SK-N-SH treated with all-trans-retinoic acid at 6 μM for 48 hours (cell line): ENCODE data around the gene NOP14.

ENCODE experiments used
- ATAC-seq: fragments of 200-7000 bp; cut with Tn5 transposase; 3 replicates; pipeline ENCODE4 v1.9.1; 2020; ENCODE audit warnings: mild to moderate bottlenecking, moderate library complexity
- ARNTL ChIP-seq: fragments of 450-650 bp; formaldehyde crosslinking; IDR thresholded peaks from 2 replicates; pipeline ENCODE4 v1.5.0; 2020; ENCODE audit warnings: low read depth, mild to moderate bottlenecking, moderate library complexity, borderline replicate concordance
- BACH2 ChIP-seq: fragments of 250-450 bp; sonication (Bioruptor Pico); IDR thresholded peaks from 2 replicates; pipeline ENCODE4 v1.9.0; 2021; ENCODE audit warnings: mild to moderate bottlenecking, borderline replicate concordance
- CSDC2 ChIP-seq: fragments of 250-450 bp; sonication (Bioruptor Pico); IDR thresholded peaks from 2 replicates; pipeline ENCODE4 v1.5.0; 2020; ENCODE audit warnings: mild to moderate bottlenecking, moderate library complexity
- ESRRG ChIP-seq: fragments of 250-450 bp; sonication (Bioruptor Pico); IDR thresholded peaks from 2 replicates; pipeline ENCODE4 v1.6.1; 2021; ENCODE audit warnings: mild to moderate bottlenecking
- GLIS3 ChIP-seq: fragments of 250-450 bp; sonication (Bioruptor Pico); IDR thresholded peaks from 2 replicates; pipeline ENCODE4 v1.5.0; 2020; ENCODE audit warnings: mild to moderate bottlenecking, moderate library complexity
- ISL1 ChIP-seq: fragments of 250-450 bp; sonication (Bioruptor Pico); IDR thresholded peaks from 2 replicates; pipeline ENCODE4 v2.1.2; 2022; ENCODE audit warnings: mild to moderate bottlenecking, moderate library complexity
- OSR1 ChIP-seq: fragments of 250-450 bp; sonication (Bioruptor Pico); IDR thresholded peaks from 2 replicates; pipeline ENCODE4 v1.8.0; 2022; ENCODE audit warnings: moderate library complexity, mild to moderate bottlenecking, inconsistent platforms
- PPARA ChIP-seq: fragments of 250-450 bp; sonication (Bioruptor Pico); IDR thresholded peaks from 2 replicates; pipeline ENCODE4 v1.5.0; 2020; ENCODE audit warnings: mild to moderate bottlenecking, borderline replicate concordance
- RARB ChIP-seq: fragments of 250-450 bp; sonication (Bioruptor Pico); IDR thresholded peaks from 2 replicates; pipeline ENCODE4 v1.8.0; 2021; ENCODE audit warnings: mild to moderate bottlenecking, moderate library complexity
- SNAI2 ChIP-seq: fragments of 250-450 bp; sonication (Bioruptor Pico); IDR thresholded peaks from 2 replicates; pipeline ENCODE4 v1.5.0; 2020; ENCODE audit warnings: mild to moderate bottlenecking, moderate library complexity
- TCF4 ChIP-seq: fragments of 250-450 bp; sonication (Bioruptor Pico); IDR thresholded peaks from 2 replicates; pipeline ENCODE4 v1.8.0; 2021; ENCODE audit warnings: mild to moderate bottlenecking, moderate library complexity, borderline replicate concordance
- TOX ChIP-seq: fragments of 250-450 bp; sonication (Bioruptor Pico); IDR thresholded peaks from 2 replicates; pipeline ENCODE4 v1.8.0; 2021; ENCODE audit warnings: mild to moderate bottlenecking, moderate library complexity, borderline replicate concordance
- ZC3H10 ChIP-seq: fragments of 250-450 bp; sonication (Bioruptor Pico); IDR thresholded peaks from 2 replicates; pipeline ENCODE4 v1.5.1; 2021; ENCODE audit warnings: mild to moderate bottlenecking, moderate library complexity
- ZFP3 ChIP-seq: fragments of 250-450 bp; sonication (Bioruptor Pico); IDR thresholded peaks from 2 replicates; pipeline ENCODE4 v1.5.0; 2020; ENCODE audit warnings: mild to moderate bottlenecking, moderate library complexity
- ZFP30 ChIP-seq: fragments of 450-650 bp; formaldehyde crosslinking; IDR thresholded peaks from 2 replicates; pipeline ENCODE4 v1.5.0; 2022; ENCODE audit warnings: mild to moderate bottlenecking, moderate library complexity
- ZNF565 ChIP-seq: fragments of 450-650 bp; formaldehyde crosslinking; conservative IDR thresholded peaks from 2 replicates; pipeline ENCODE4 v1.5.0; 2020; ENCODE audit warnings: low read depth, mild to moderate bottlenecking, moderate library complexity
- ZNF70 ChIP-seq: fragments of 450-650 bp; formaldehyde crosslinking; IDR thresholded peaks from 2 replicates; pipeline ENCODE4 v1.5.0; 2020; ENCODE audit warnings: mild to moderate bottlenecking, moderate library complexity
- ZNF8 ChIP-seq: fragments of 450-650 bp; formaldehyde crosslinking; IDR thresholded peaks from 2 replicates; pipeline ENCODE4 v1.5.0; 2020; ENCODE audit warnings: mild to moderate bottlenecking, moderate library complexity
- TF ChIP-seq, protein P1 (sequence below): fragments of 250-450 bp; sonication (Bioruptor Pico); IDR thresholded peaks from 2 replicates; pipeline ENCODE4 v1.8.0; 2020; ENCODE audit warnings: mild to moderate bottlenecking, moderate library complexity, borderline replicate concordance
- TF ChIP-seq, protein P2 (sequence below): fragments of 250-450 bp; sonication (Bioruptor Pico); IDR thresholded peaks from 2 replicates; pipeline ENCODE4 v1.5.1; 2020; ENCODE audit warnings: low read depth, mild to moderate bottlenecking, moderate library complexity
- TF ChIP-seq, protein P3 (sequence below): fragments of 250-450 bp; sonication (Bioruptor Pico); IDR thresholded peaks from 2 replicates; pipeline ENCODE4 v1.8.0; 2021; ENCODE audit warnings: low read depth, mild to moderate bottlenecking, moderate library complexity, borderline replicate concordance
- TF ChIP-seq, protein P4 (sequence below): fragments of 250-450 bp; sonication (Bioruptor Pico); IDR thresholded peaks from 2 replicates; pipeline ENCODE4 v1.5.1; 2021; ENCODE audit warnings: mild to moderate bottlenecking, moderate library complexity

The NOP14 gene

DNA sequence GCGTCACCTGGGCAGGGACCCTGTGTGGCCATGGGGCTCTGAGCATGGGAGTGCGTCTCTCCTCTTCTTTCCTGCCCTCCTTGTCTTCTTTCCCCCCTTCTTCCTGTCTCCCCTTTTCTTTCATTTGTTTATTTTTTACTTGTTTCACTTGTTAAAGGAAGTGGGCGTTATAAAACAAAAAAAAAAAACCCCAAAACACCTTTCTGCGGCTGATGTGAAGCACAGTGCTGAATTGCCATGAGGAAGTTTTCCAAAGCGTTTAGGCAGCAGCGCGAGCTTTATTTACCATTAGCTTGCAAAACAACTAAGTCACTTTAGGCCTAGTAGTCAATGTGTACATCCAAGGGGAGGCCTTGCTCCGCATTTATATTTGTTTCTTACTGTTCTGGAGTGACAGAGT is 57.0 kb downstream of the NOP14 start:
- TF ChIP-seq CSDC2: no peak
- TF ChIP-seq, protein P1, sequence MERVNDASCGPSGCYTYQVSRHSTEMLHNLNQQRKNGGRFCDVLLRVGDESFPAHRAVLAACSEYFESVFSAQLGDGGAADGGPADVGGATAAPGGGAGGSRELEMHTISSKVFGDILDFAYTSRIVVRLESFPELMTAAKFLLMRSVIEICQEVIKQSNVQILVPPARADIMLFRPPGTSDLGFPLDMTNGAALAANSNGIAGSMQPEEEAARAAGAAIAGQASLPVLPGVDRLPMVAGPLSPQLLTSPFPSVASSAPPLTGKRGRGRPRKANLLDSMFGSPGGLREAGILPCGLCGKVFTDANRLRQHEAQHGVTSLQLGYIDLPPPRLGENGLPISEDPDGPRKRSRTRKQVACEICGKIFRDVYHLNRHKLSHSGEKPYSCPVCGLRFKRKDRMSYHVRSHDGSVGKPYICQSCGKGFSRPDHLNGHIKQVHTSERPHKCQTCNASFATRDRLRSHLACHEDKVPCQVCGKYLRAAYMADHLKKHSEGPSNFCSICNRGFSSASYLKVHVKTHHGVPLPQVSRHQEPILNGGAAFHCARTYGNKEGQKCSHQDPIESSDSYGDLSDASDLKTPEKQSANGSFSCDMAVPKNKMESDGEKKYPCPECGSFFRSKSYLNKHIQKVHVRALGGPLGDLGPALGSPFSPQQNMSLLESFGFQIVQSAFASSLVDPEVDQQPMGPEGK (CRISPR knock-in tag): no peak
- no peak for TF ChIP-seq ESRRG (CRISPR knock-in tag)
- no peak for TF ChIP-seq TCF4 (CRISPR knock-in tag)
- TF ChIP-seq ZNF8: no peak
- TF ChIP-seq PPARA: no peak
- no peak for TF ChIP-seq ZFP30
- no peak for TF ChIP-seq ZFP3 (CRISPR knock-in tag)
- TF ChIP-seq ZNF565 (CRISPR knock-in tag): no peak
- TF ChIP-seq GLIS3 (CRISPR knock-in tag): no peak
- TF ChIP-seq ARNTL (CRISPR knock-in tag): no peak
- TF ChIP-seq, protein P2, sequence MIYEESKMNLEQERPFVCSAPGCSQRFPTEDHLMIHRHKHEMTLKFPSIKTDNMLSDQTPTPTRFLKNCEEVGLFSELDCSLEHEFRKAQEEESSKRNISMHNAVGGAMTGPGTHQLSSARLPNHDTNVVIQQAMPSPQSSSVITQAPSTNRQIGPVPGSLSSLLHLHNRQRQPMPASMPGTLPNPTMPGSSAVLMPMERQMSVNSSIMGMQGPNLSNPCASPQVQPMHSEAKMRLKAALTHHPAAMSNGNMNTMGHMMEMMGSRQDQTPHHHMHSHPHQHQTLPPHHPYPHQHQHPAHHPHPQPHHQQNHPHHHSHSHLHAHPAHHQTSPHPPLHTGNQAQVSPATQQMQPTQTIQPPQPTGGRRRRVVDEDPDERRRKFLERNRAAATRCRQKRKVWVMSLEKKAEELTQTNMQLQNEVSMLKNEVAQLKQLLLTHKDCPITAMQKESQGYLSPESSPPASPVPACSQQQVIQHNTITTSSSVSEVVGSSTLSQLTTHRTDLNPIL (CRISPR knock-in tag): no peak
- TF ChIP-seq OSR1 (CRISPR knock-in tag): no peak
- no peak for TF ChIP-seq RARB (CRISPR knock-in tag)
- no peak for TF ChIP-seq TOX (CRISPR knock-in tag)
- ATAC-seq: no peak

DNA sequence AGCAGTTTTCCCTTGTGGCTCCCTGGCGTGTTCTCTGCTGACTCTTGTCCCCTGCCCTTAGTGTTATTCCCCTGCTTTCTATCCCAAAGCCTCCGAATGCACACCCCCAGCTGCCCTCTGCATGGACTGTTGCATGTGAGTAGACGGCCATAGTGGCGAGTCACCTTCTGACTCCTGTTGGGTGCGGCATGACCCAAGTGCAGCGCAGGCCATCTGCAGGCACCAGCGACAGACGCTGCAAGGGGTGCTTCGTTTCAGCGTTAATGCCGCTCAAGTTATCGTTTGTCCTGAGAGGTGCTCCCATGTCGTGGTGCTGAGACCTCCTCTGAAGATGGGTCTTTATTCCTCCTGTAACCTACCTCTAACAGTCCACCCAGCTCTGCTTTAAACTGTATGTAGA is 57.7 kb downstream of the NOP14 start:
- TF ChIP-seq RARB (CRISPR knock-in tag): no peak
- no peak for TF ChIP-seq OSR1 (CRISPR knock-in tag)
- no peak for TF ChIP-seq CSDC2
- TF ChIP-seq, protein P2 (CRISPR knock-in tag): no peak
- TF ChIP-seq, protein P3, sequence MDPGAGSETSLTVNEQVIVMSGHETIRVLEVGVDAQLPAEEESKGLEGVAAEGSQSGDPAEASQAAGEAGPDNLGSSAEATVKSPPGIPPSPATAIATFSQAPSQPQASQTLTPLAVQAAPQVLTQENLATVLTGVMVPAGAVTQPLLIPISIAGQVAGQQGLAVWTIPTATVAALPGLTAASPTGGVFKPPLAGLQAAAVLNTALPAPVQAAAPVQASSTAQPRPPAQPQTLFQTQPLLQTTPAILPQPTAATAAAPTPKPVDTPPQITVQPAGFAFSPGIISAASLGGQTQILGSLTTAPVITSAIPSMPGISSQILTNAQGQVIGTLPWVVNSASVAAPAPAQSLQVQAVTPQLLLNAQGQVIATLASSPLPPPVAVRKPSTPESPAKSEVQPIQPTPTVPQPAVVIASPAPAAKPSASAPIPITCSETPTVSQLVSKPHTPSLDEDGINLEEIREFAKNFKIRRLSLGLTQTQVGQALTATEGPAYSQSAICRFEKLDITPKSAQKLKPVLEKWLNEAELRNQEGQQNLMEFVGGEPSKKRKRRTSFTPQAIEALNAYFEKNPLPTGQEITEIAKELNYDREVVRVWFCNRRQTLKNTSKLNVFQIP (CRISPR knock-in tag): no peak
- TF ChIP-seq ZC3H10 (CRISPR knock-in tag): no peak
- no peak for TF ChIP-seq TCF4 (CRISPR knock-in tag)
- no peak for TF ChIP-seq ZNF70
- no peak for TF ChIP-seq ESRRG (CRISPR knock-in tag)
- no peak for TF ChIP-seq ISL1 (CRISPR knock-in tag)
- TF ChIP-seq, protein P1 (CRISPR knock-in tag): no peak
- no peak for TF ChIP-seq ZNF565 (CRISPR knock-in tag)
- TF ChIP-seq BACH2 (CRISPR knock-in tag): no peak
- TF ChIP-seq, protein P4, sequence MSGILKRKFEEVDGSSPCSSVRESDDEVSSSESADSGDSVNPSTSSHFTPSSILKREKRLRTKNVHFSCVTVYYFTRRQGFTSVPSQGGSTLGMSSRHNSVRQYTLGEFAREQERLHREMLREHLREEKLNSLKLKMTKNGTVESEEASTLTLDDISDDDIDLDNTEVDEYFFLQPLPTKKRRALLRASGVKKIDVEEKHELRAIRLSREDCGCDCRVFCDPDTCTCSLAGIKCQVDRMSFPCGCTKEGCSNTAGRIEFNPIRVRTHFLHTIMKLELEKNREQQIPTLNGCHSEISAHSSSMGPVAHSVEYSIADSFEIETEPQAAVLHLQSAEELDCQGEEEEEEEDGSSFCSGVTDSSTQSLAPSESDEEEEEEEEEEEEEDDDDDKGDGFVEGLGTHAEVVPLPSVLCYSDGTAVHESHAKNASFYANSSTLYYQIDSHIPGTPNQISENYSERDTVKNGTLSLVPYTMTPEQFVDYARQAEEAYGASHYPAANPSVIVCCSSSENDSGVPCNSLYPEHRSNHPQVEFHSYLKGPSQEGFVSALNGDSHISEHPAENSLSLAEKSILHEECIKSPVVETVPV (CRISPR knock-in tag): no peak
- TF ChIP-seq PPARA: no peak
- TF ChIP-seq GLIS3 (CRISPR knock-in tag): no peak
- TF ChIP-seq SNAI2 (CRISPR knock-in tag): no peak
- TF ChIP-seq ZFP3 (CRISPR knock-in tag): no peak
- TF ChIP-seq ZNF8: no peak
- no peak for TF ChIP-seq ZFP30
- ATAC-seq: no peak
